Endothelial cell of umbilical vein (primary cell): ENCODE data around the gene IRF2. TPM values are rescaled to one million over a fixed set of nuclear protein-coding genes. Genes with fewer than 3 reads are reported as not detected.
"Not testable (repeated sequence)": the region's sequence is repeated elsewhere in the genome, so short reads cannot be mapped to it uniquely, and the experiment has no call there.

ENCODE experiments used
- BruUV-seq: library from RNA; stranded (reverse); fragments of 400-500 nt; replicated peaks from 2 replicates; lab custom pipeline; 2021; lab: Mats Ljungman, UMichigan
- CTCF ChIA-PET: fragments of 300-600, 350-600 bp; sonication (Branson Sonifier 250); formaldehyde crosslinking; loops from one replicate; lab custom pipeline; 2021; ENCODE audit warnings: antibody characterized with exemption, inconsistent platforms; lab: Charles Lee
- POLR2A ChIA-PET: fragments of 300-600, 350-600 bp; sonication (Branson Sonifier 250); formaldehyde crosslinking; loops from one replicate; lab custom pipeline; 2021; ENCODE audit warnings: antibody characterized with exemption, inconsistent platforms; lab: Charles Lee
- DNase-seq: peaks from one replicate; pipeline ENCODE4 v3.0.0-alpha.2; 2011; ENCODE audit warnings: low read depth, low spot score
- FAIRE-seq: peaks from 2 replicates; lab custom pipeline; 2011; peaks lifted over from hg19 to GRCh38; lab: Jason Lieb, UNC
- H2AFZ ChIP-seq: 2 replicates; pipeline ENCODE4 v1.6.0; 2012; ENCODE audit warnings: low read depth, low read length, control low read depth, inconsistent platforms
- H3K27ac ChIP-seq: 2 replicates; pipeline ENCODE4 v1.5.1; 2011; ENCODE audit warnings: low read depth, mild to moderate bottlenecking, control low read depth, low read length, moderate library complexity; ENCODE audit not compliant: insufficient read depth
- H3K27me3 ChIP-seq, 2 experiments: 2 replicates each; pipeline versions ENCODE4 v1.6.0 to v1.6.1; 2011; ENCODE audit warnings: low read length in 2 of 2, mixed read lengths in 1 of 2; ENCODE audit not compliant: control insufficient read depth in 2 of 2, insufficient read depth in 2 of 2
- H3K36me3 ChIP-seq, 2 experiments: 2 replicates in 1 of 2; 3 replicates in 1 of 2; pipeline ENCODE4 v1.5.1; 2011; ENCODE audit warnings: low read length in 2 of 2, mild to moderate bottlenecking in 1 of 2, moderate library complexity in 1 of 2; ENCODE audit not compliant: control insufficient read depth in 2 of 2, insufficient read depth in 2 of 2; ENCODE audit errors: extremely low read depth in 1 of 2
- H3K4me1 ChIP-seq: 3 replicates; pipeline ENCODE4 v1.5.1; 2011; ENCODE audit warnings: mild to moderate bottlenecking, low read length; ENCODE audit not compliant: control insufficient read depth, insufficient read depth; ENCODE audit errors: extremely low read depth
- H3K4me2 ChIP-seq: 2 replicates; pipeline ENCODE4 v1.6.1; 2011; ENCODE audit warnings: low read length, control low read depth, mixed read lengths; ENCODE audit not compliant: insufficient read depth
- H3K4me3 ChIP-seq, 3 experiments: fragments of 200-600 bp in 1 of 3; sonication (generic), shearing (Covaris generic) in 1 of 3; replicated peaks in 1 of 3; 2 replicates each; pipeline ENCODE4 v1.5.1; 2011 to 2016; ENCODE audit warnings: control low read depth in 3 of 3, low read length in 3 of 3, mild to moderate bottlenecking in 2 of 3, inconsistent platforms in 1 of 3, low read depth in 1 of 3, moderate library complexity in 1 of 3; ENCODE audit not compliant: insufficient read depth in 1 of 3
- H3K79me2 ChIP-seq: 2 replicates; pipeline ENCODE4 v1.6.0; 2012; ENCODE audit warnings: low read length, inconsistent platforms; ENCODE audit not compliant: control insufficient read depth, insufficient read depth
- H3K9ac ChIP-seq: replicated peaks from 2 replicates; pipeline ENCODE3; 2011; ENCODE audit warnings: low read length, control low read depth; ENCODE audit not compliant: insufficient read depth; ENCODE audit errors: extremely low read depth
- H3K9me1 ChIP-seq: replicated peaks from 3 replicates; pipeline ENCODE4 v1.6.0; 2011; ENCODE audit warnings: mild to moderate bottlenecking, low read length; ENCODE audit not compliant: control insufficient read depth, insufficient read depth; ENCODE audit errors: extremely low read depth
- H3K9me3 ChIP-seq: replicated peaks from 2 replicates; pipeline ENCODE4 v1.5.1; 2012; ENCODE audit warnings: low read length, inconsistent platforms; ENCODE audit not compliant: control insufficient read depth, insufficient read depth
- H4K20me1 ChIP-seq: replicated peaks from 2 replicates; pipeline ENCODE3; 2011; ENCODE audit warnings: mild to moderate bottlenecking, low read length; ENCODE audit not compliant: control insufficient read depth, insufficient read depth; ENCODE audit errors: extremely low read depth
- EZH2 ChIP-seq: IDR thresholded peaks from 2 replicates; pipeline ENCODE4 v1.6.1; 2012; ENCODE audit warnings: borderline replicate concordance, low read depth, mild to moderate bottlenecking, moderate library complexity, low read length, inconsistent platforms; ENCODE audit not compliant: severe bottlenecking
- FOS ChIP-seq: IDR thresholded peaks from 2 replicates; pipeline ENCODE4 v1.6.1; 2011; ENCODE audit warnings: mild to moderate bottlenecking, low read length, moderate library complexity, borderline replicate concordance; ENCODE audit not compliant: insufficient read depth
- GATA2 ChIP-seq: IDR thresholded peaks from 2 replicates; pipeline ENCODE4 v1.7.0; 2011; ENCODE audit warnings: low read depth, mild to moderate bottlenecking, moderate library complexity, mixed read lengths, low read length; ENCODE audit not compliant: insufficient read length, insufficient read depth
- MAX ChIP-seq: IDR thresholded peaks from 2 replicates; pipeline ENCODE4 v1.6.1; 2011; ENCODE audit not compliant: insufficient read depth, insufficient read length
- POLR2A ChIP-seq: IDR thresholded peaks from 2 replicates; pipeline ENCODE4 v1.6.1; 2012; ENCODE audit warnings: low read depth, mild to moderate bottlenecking, control low read depth, low read length
- POLR2AphosphoS5 ChIP-seq: IDR thresholded peaks from 2 replicates; pipeline ENCODE4 v1.6.1; 2012; ENCODE audit warnings: low read depth, mild to moderate bottlenecking, control low read depth, low read length, moderate library complexity; ENCODE audit not compliant: insufficient read depth
- dilution Hi-C: fragments of 300-500 bp; cut with MboI; formaldehyde crosslinking; loops from one replicate; pipeline ENCODE4 v1.15.0; 2019; ENCODE audit warnings: low sequenced_read_pairs; ENCODE audit not compliant: extremely low pct_ligation_motif_present
- intact Hi-C: fragments of 100-400 bp; cut with micrococcal nuclease; formaldehyde crosslinking; loops from one replicate; pipeline ENCODE4 v1.10.0; 2022
- polyA plus RNA-seq, 4 experiments: library from polyadenylated mRNA; depleted of rRNA in 3 of 4; stranded (reverse) in 3 of 4; unstranded in 1 of 4; fragments of >200 nt; gene quantifications; 2 replicates each; pipeline versions ENCODE4 v1.2.1 to v1.2.3, GENCODE V29; 2011 to 2012; ENCODE audit warnings: missing spikeins in 1 of 4
- total RNA-seq: library from RNA; stranded (reverse); gene quantifications from 2 replicates; pipeline ENCODE4 v1.2.3, GENCODE V29; 2021
- TF ChIP-seq, protein P1 (sequence below), 2 donors: IDR thresholded peaks; 1 replicate in 1 of 2; 2 replicates in 1 of 2; pipeline ENCODE4 v1.5.1; 2011; ENCODE audit warnings: low read length in 2 of 2, mild to moderate bottlenecking in 2 of 2, moderate library complexity in 2 of 2, control low read depth in 1 of 2, inconsistent platforms in 1 of 2, low read depth in 1 of 2; ENCODE audit not compliant: insufficient read depth in 1 of 2; ENCODE audit errors: extremely low read depth in 1 of 2

The IRF2 gene
- total and polyA plus RNA-seq, 2 donors (not counting 3 experiments of a cell fraction or from before 2014, with no cell fraction given): 26.9 to 27.6 TPM

DNA sequence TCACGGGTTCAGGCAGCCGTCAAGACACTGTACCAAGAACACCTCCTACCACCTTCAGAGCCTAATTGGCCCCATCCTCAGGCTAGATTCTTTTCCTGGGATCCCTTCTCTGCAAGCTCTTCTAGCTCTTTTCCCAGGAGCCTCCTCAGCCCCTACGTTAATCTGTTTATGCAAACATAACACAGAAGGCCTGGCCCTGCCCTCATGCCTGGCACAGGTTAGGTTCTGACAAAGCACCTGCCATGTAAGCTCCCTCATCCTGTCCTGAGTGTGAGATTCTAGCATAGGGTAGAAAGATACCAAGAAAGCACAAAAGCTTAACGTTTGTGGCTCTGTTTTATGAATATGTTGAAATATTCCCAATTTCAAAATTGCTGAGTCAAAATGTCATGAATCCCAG is 93.6 kb downstream of the IRF2 start:
- H3K4me2 ChIP-seq: no peak overlapping the region
- H3K36me3 ChIP-seq: no peaks in the 10 kb centered on the region
- no peaks in the 10 kb centered on the region for H3K9me1 ChIP-seq
- no peak overlapping the region for H3K27ac ChIP-seq
- CTCF ChIA-PET: interaction anchor here (1.2 kb wide), 1 partner anchor 14 kb away, joined by 3 read pairs; no protein-coding TSS in a partner anchor
- DNase-seq (no peak), FAIRE-seq (no peak)
- POLR2A ChIA-PET: no interaction called here
- H3K27me3 ChIP-seq: no peaks in the 10 kb centered on the region
- H3K4me1 ChIP-seq: peaks cover 37% of the 10 kb centered on the region
- dilution Hi-C loops (no loop called here), intact Hi-C loops (loop anchor here (5.0 kb wide), 1 partner anchor 352 kb away; the partner anchor contains the start of gene CENPU)
- no peak overlapping the region for H3K9ac ChIP-seq
- BruUV-seq: no TSS peak
- no peaks in the 10 kb centered on the region for H3K79me2 ChIP-seq
- H4K20me1 ChIP-seq: no peaks in the 10 kb centered on the region
- no peak overlapping the region for H2AFZ ChIP-seq
- no peaks in the 10 kb centered on the region for H3K9me3 ChIP-seq
- TF ChIP-seq POLR2A (no peak), FOS (no peak), EZH2 (no peak), MAX (no peak), GATA2 (no peak), POLR2AphosphoS5 (no peak)
- TF ChIP-seq, protein P1, sequence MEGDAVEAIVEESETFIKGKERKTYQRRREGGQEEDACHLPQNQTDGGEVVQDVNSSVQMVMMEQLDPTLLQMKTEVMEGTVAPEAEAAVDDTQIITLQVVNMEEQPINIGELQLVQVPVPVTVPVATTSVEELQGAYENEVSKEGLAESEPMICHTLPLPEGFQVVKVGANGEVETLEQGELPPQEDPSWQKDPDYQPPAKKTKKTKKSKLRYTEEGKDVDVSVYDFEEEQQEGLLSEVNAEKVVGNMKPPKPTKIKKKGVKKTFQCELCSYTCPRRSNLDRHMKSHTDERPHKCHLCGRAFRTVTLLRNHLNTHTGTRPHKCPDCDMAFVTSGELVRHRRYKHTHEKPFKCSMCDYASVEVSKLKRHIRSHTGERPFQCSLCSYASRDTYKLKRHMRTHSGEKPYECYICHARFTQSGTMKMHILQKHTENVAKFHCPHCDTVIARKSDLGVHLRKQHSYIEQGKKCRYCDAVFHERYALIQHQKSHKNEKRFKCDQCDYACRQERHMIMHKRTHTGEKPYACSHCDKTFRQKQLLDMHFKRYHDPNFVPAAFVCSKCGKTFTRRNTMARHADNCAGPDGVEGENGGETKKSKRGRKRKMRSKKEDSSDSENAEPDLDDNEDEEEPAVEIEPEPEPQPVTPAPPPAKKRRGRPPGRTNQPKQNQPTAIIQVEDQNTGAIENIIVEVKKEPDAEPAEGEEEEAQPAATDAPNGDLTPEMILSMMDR (IDR thresholded peaks at IDR 0.05; ENCODE audit: extremely low read depth in 1 of 2, insufficient read depth in 1 of 2, low read depth in 1 of 2, low read length in 2 of 2): no peak
- no peak overlapping the region for H3K4me3 ChIP-seq

GRCh38 chr4:184380214-184380613 is 94.1 kb downstream of the IRF2 start:
- CTCF ChIA-PET: interaction anchor here (1.2 kb wide), 1 partner anchor 13 kb away, joined by 3 read pairs; no protein-coding TSS in a partner anchor
- FAIRE-seq: not testable (repeated sequence)
- intact Hi-C loops: loop anchor here (5.0 kb wide), 1 partner anchor 352 kb away; the partner anchor contains the start of gene CENPU

More at GRCh38 chr4:184380214-184380613, 94.1 kb downstream of the IRF2 start:
- H4K20me1 ChIP-seq, H3K27ac ChIP-seq, H3K9me3 ChIP-seq, H3K27me3 ChIP-seq, BruUV-seq, H3K36me3 ChIP-seq, DNase-seq, H3K4me2 ChIP-seq, dilution Hi-C loops, POLR2A ChIA-PET, H3K79me2 ChIP-seq, H2AFZ ChIP-seq, H3K9ac ChIP-seq, H3K4me3 ChIP-seq, H3K9me1 ChIP-seq: not testable (repeated sequence)
- peaks cover 32% of the 10 kb centered on the region for H3K4me1 ChIP-seq
